Psoas muscle (tissue), 8 donors: Measurements from ENCODE around the gene PPP2R2D. TPM values are rescaled to one million over a fixed set of nuclear protein-coding genes. Genes with fewer than 3 reads are reported as not detected.
A peak's percentile ranks its signal among the peaks of the same experiment; 100 is the strongest.

Experiments
- ATAC-seq, 4 donors: fragments of 200-7000 bp; cut with Tn5 transposase; one replicate each; pipeline ENCODE4 v1.9.1; 2020; ENCODE audit warnings: moderate library complexity in 3 of 4, mild to moderate bottlenecking in 2 of 4
- DNase-seq, 2 donors: peaks; one replicate each; pipeline ENCODE4 v3.0.0-alpha.2; 2020
- H3K27ac ChIP-seq: fragments of 200-600 bp; one replicate; pipeline ENCODE4 v1.8.0; 2022
- H3K27me3 ChIP-seq, 3 donors: fragments of 200-600 bp in 1 of 3; one replicate each; pipeline versions ENCODE4 v1.6.1 to v1.8.0; 2013 to 2022; ENCODE audit warnings: low read length in 2 of 3, mild to moderate bottlenecking in 2 of 3, moderate library complexity in 1 of 3; ENCODE audit not compliant: insufficient read depth in 3 of 3
- H3K36me3 ChIP-seq, 2 donors: fragments of 200-600 bp in 1 of 2; one replicate each; pipeline versions ENCODE4 v1.6.1 to v1.8.0; 2013 to 2022; ENCODE audit warnings: low read depth in 1 of 2, mild to moderate bottlenecking in 1 of 2, moderate library complexity in 1 of 2; ENCODE audit not compliant: insufficient read depth in 1 of 2
- H3K4me1 ChIP-seq: fragments of 200-600 bp; one replicate; pipeline ENCODE4 v1.8.0; 2022
- H3K4me3 ChIP-seq: fragments of 200-600 bp; one replicate; pipeline ENCODE4 v1.8.0; 2022; ENCODE audit warnings: mild to moderate bottlenecking
- H3K9me3 ChIP-seq: fragments of 200-600 bp; one replicate; pipeline ENCODE4 v1.8.0; 2022
- WGBS, 3 donors: extraction: QIAGEN DNeasy Blood & Tissue Kit; methylation state at CpG; one replicate each; pipeline versions ENCODE4 v1.1.6 to v1.1.7; 2013; 5-methylcytosine and 5-hydroxymethylcytosine counted together
- intact Hi-C, 2 donors: fragments of 100-400 bp; cut with DNase I; formaldehyde crosslinking; loops; one replicate each; pipeline versions ENCODE4 v1.11.0 to v1.14.2; 2022
- polyA plus RNA-seq, 3 donors: library from polyadenylated mRNA; stranded (reverse); fragments of 200-250 nt; gene quantifications; one replicate each; pipeline ENCODE4 v1.2.3, GENCODE V29; 2013
- total RNA-seq, 4 donors: library from RNA; stranded (reverse); fragmentation: NEBNext Ultra II Directional in 2 of 4; extraction: Animal tissue kit (Norgen Biotek cat#: 25700) in 2 of 4; gene quantifications; one replicate each; pipeline versions ENCODE4 v1.2.1 to v1.2.4, GENCODE V29; 2021 to 2023
- TF ChIP-seq, protein P1 (sequence below): fragments of 200-600 bp; IDR thresholded peaks from one replicate; pipeline ENCODE4 v1.8.0; 2022; ENCODE audit warnings: antibody characterized with exemption
- donor health status: healthy with polysubstance abuse.
- donor health status: DM: no; HTN: no; CAD: no; lungs with moderate emphysema.
- donor health status: Bipolar disorder and iron deficiency.
- donor health status: healthy.
- donor health status: DM: yes; HTN: yes; CAD: no.
- donor health status: DM: no; HTN: no; CAD: no.
- donor health status: DM: no; HTN: no; CAD: no.
- donor health status: DM: yes; HTN: yes; CAD: no.

PPP2R2D gene
- total and polyA plus RNA-seq, 7 donors: 19.2 to 47.4 (median 25.7) TPM

DNA sequence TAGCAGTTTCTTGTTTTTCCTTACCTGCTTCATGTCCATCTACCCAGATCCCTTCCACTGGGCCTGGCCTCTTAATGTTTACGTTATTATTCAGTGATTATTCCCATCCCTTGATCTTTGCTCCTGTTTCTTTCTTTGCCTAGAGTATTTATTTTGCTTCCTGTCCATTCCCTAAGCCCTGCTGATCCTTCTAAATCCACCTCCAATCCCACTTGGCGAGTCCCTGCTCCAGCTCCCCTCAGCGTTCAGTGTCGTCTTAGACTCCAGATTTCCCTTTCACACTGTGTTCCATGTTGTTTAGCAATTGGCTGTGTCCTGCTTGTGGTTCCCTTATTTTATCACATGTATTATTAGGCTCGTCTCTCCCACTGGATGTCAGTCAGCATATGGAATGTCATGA, 7.3 kb downstream of the PPP2R2D start:
- no peaks in the 10 kb centered on the region for H3K27me3 ChIP-seq
- H3K4me3 ChIP-seq: no peak overlapping the region
- H3K4me1 ChIP-seq: peaks cover 63% of the 10 kb centered on the region
- peak in 2 of 4 donors; percentile 16 to 48 for ATAC-seq
- H3K27ac ChIP-seq: no peak overlapping the region
- peaks cover 2% of the 10 kb centered on the region for H3K9me3 ChIP-seq
- intact Hi-C loops: no loop called here
- H3K36me3 ChIP-seq: peaks cover 0 to 18% of the 10 kb centered on the region in 2 donors
- WGBS, 3 donors: 43 to 70% (median 52%) methylated on average over 5 of the region's 5 CpGs
- TF ChIP-seq, protein P1, sequence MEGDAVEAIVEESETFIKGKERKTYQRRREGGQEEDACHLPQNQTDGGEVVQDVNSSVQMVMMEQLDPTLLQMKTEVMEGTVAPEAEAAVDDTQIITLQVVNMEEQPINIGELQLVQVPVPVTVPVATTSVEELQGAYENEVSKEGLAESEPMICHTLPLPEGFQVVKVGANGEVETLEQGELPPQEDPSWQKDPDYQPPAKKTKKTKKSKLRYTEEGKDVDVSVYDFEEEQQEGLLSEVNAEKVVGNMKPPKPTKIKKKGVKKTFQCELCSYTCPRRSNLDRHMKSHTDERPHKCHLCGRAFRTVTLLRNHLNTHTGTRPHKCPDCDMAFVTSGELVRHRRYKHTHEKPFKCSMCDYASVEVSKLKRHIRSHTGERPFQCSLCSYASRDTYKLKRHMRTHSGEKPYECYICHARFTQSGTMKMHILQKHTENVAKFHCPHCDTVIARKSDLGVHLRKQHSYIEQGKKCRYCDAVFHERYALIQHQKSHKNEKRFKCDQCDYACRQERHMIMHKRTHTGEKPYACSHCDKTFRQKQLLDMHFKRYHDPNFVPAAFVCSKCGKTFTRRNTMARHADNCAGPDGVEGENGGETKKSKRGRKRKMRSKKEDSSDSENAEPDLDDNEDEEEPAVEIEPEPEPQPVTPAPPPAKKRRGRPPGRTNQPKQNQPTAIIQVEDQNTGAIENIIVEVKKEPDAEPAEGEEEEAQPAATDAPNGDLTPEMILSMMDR: no peak
- no peak for DNase-seq

DNA sequence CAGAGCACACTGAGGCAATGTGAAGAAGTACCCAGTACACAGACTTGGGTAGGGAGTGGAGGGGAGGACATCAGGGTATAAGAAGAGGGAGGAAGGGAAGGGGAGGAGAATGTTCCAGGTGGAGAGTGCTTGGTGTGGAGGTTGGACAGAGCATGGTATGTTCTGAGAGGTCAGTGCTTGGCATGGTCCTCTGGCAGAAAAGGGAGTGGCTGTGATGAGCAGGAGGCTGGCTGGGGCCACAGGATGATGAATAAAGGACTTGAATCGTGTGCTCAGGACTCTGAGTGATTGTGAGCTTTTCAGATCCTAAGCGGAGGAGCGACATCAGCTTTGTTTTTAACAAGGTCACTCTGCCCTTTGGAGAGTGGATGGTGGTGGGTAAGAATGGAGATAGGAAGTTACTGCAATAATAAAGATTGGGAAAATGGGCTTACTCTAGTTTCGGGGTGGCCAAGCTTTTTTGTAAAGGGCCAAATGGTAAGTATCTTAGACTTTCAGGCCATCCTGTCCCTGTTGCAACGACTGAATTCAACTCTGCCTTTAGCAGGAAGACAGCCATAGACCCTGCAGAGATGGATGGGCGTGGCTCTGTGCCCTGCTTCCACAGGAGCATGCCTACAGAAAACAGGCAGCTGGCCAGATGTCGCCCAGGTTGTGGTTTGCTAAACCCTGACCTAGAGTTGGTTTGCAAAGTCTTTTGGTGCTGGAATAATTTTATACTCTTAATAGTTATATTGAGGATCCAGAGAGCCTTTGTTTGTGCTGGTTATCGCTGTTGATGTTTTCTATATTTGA, 8.4 kb downstream of the PPP2R2D start:
- TF ChIP-seq, protein P1: no peak
- ATAC-seq (peak in 3 of 4 donors; percentile 53 to 84 (median 76)), DNase-seq (no peak)

GRCh38 chr10:131909929-131910328, 9.1 kb downstream of the PPP2R2D start:
- WGBS, 3 donors: 88 to 91% (median 89%) methylated on average over 11 of the region's 11 CpGs
- TF ChIP-seq, protein P1: no peak
- H3K27ac ChIP-seq: no peak overlapping the region
- H3K27me3 ChIP-seq: no peaks in the 10 kb centered on the region
- ATAC-seq (no peak), DNase-seq (no peak)
- H3K4me3 ChIP-seq: no peak overlapping the region
- intact Hi-C loops: no loop called here
- peaks cover 48% of the 10 kb centered on the region for H3K4me1 ChIP-seq
- H3K36me3 ChIP-seq: peaks cover 0 to 18% of the 10 kb centered on the region in 2 donors
- peaks cover 2% of the 10 kb centered on the region for H3K9me3 ChIP-seq

More for the DNA sequence above, 8.4 kb downstream of the PPP2R2D start:
- Histone ChIP-seq H3K9me3 (peaks cover 2% of the 10 kb centered on the region), H3K4me3 (no peak overlapping the region), H3K36me3 (peaks cover 0 to 18% of the 10 kb centered on the region in 2 donors), H3K27me3 (no peaks in the 10 kb centered on the region), H3K27ac (no peak overlapping the region), H3K4me1 (peaks cover 55% of the 10 kb centered on the region)
- WGBS, 3 donors: 68 to 76% (median 71%) methylated on average over 8 of the region's 8 CpGs
- intact Hi-C loops: no loop called here

DNA sequence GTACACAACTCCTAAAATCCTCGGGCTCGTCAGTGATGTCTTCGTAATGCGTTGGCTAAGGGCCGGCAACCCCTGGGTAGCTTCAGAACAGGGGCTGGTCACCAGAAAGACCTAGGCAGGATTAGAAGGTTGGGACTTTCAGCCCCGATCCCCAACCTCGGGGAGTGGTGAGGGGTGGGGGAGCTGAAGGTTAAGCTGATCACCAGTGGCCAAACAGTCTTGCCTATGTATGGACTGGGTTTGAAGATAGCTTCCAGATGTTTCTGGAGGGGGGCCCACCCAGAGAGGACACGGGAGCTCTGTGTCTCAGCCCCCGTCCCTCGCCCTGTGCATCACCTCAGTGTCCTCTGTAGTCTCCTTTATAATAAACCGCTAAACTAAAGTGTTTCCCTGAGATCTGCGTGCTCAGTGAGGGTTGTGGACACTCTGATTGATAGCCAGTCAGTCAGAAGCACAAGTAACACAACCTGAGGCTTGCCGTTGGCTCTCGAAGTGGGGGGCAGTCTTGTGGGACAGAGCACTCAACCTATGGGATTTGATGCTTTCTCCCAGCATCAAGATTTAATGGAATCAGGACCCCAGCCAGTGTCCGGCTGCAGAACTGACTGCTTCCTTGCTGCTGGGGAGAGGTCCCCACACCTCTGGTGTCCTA, 10.0 kb downstream of the PPP2R2D start:
- H3K9me3 ChIP-seq: peaks cover 2% of the 10 kb centered on the region
- H3K27ac ChIP-seq: no peak overlapping the region
- DNase-seq: no peak
- WGBS, 3 donors: 83 to 84% (median 84%) methylated on average over 15 of the region's 15 CpGs
- intact Hi-C loops: no loop called here
- H3K36me3 ChIP-seq: peaks cover 0 to 14% of the 10 kb centered on the region in 2 donors
- no peaks in the 10 kb centered on the region for H3K27me3 ChIP-seq
- TF ChIP-seq, protein P1: no peak
- no peak overlapping the region for H3K4me3 ChIP-seq
- peaks cover 41% of the 10 kb centered on the region for H3K4me1 ChIP-seq
- ATAC-seq: no peak
